K562 (cell line): ENCODE results near the gene SPIRE1. TPM values are rescaled to one million over a fixed set of nuclear protein-coding genes. Genes with fewer than 3 reads are reported as not detected.

ENCODE experiments used
- ARID2 ChIP-seq: fragments of 450-650 bp; IDR thresholded peaks from 2 replicates; pipeline ENCODE4 v1.6.1; 2017; ENCODE audit warnings: antibody characterized with exemption, mild to moderate bottlenecking
- EWSR1 ChIP-seq: fragments of 450-650 bp; IDR thresholded peaks from 2 replicates; pipeline ENCODE4 v1.6.1; 2018; ENCODE audit warnings: borderline replicate concordance, mild to moderate bottlenecking, low read depth, moderate library complexity; ENCODE audit not compliant: partially characterized antibody
- HOMEZ ChIP-seq: fragments of 250-450 bp; sonication (Bioruptor Pico); IDR thresholded peaks from 2 replicates; pipeline ENCODE4 v1.4.0; 2020; ENCODE audit warnings: mild to moderate bottlenecking, moderate library complexity
- KAT7 ChIP-seq: sonication (generic); formaldehyde crosslinking; IDR thresholded peaks from 2 replicates; pipeline ENCODE4 v1.8.0; 2022; ENCODE audit warnings: missing genetic modification reagents, mild to moderate bottlenecking, borderline replicate concordance
- L3MBTL2 ChIP-seq: fragments of 450-650 bp; IDR thresholded peaks from 2 replicates; pipeline ENCODE4 v1.6.1; 2016; ENCODE audit warnings: mild to moderate bottlenecking, moderate library complexity
- MEF2A ChIP-seq: IDR thresholded peaks from 2 replicates; pipeline ENCODE4 v1.6.1; 2011; ENCODE audit warnings: low read depth, mild to moderate bottlenecking, low read length, moderate library complexity; ENCODE audit not compliant: control insufficient read depth
- NFYB ChIP-seq: IDR thresholded peaks from 2 replicates; pipeline ENCODE4 v1.6.1; 2011; ENCODE audit warnings: mild to moderate bottlenecking, moderate library complexity; ENCODE audit not compliant: insufficient read length; ENCODE audit errors: extremely low read depth
- NR2F6 ChIP-seq: fragments of 450-650 bp; formaldehyde crosslinking; IDR thresholded peaks from 2 replicates; pipeline ENCODE4 v1.4.0; 2020; ENCODE audit warnings: mild to moderate bottlenecking
- PCBP1 ChIP-seq: fragments of 200-400 bp; formaldehyde crosslinking; IDR thresholded peaks from 2 replicates; pipeline ENCODE4 v1.6.1; 2018; ENCODE audit warnings: mild to moderate bottlenecking, low read depth, low read length; ENCODE audit not compliant: poor library complexity, severe bottlenecking
- POLR3A ChIP-seq: IDR thresholded peaks from 2 replicates; pipeline ENCODE4 v1.6.1; 2011; ENCODE audit warnings: borderline replicate concordance, mild to moderate bottlenecking, moderate library complexity; ENCODE audit not compliant: insufficient read length, insufficient read depth; ENCODE audit errors: extremely low read depth
- RBM39 ChIP-seq: fragments of 200-400 bp; formaldehyde crosslinking; optimal IDR thresholded peaks from 2 replicates; pipeline ENCODE3; 2018; ENCODE audit warnings: low read depth, low read length
- SAFB2 ChIP-seq: fragments of 200-400 bp; formaldehyde crosslinking; IDR thresholded peaks from 2 replicates; pipeline ENCODE4 v1.6.1; 2018; ENCODE audit warnings: borderline replicate concordance, low read length, low read depth, moderate library complexity; ENCODE audit not compliant: severe bottlenecking
- STAG1 ChIP-seq: sonication (generic); formaldehyde crosslinking; IDR thresholded peaks from 2 replicates; pipeline ENCODE4 v1.5.0; 2020; ENCODE audit warnings: missing genetic modification reagents, borderline replicate concordance
- XRCC5 ChIP-seq: fragments of 200-400 bp; formaldehyde crosslinking; IDR thresholded peaks from 2 replicates; pipeline ENCODE4 v1.6.1; 2017; ENCODE audit warnings: low read depth, mild to moderate bottlenecking, low read length
- ZBTB9 ChIP-seq: fragments of 450-650 bp; formaldehyde crosslinking; IDR thresholded peaks from 2 replicates; pipeline ENCODE4 v1.4.0; 2020; ENCODE audit warnings: mild to moderate bottlenecking, moderate library complexity
- ZNF124 ChIP-seq: sonication (generic); formaldehyde crosslinking; IDR thresholded peaks from 2 replicates; pipeline ENCODE4 v1.8.1; 2022; ENCODE audit warnings: missing genetic modification reagents
- ZNF175 ChIP-seq: fragments of 200-800 bp; sonication (Bioruptor generic); IDR thresholded peaks from 2 replicates; pipeline ENCODE4 v1.6.1; 2016; ENCODE audit warnings: low read depth, mild to moderate bottlenecking, missing genetic modification characterization, missing compliant biosample characterization
- polyA plus RNA-seq, 8 experiments: library from polyadenylated mRNA; depleted of rRNA in 4 of 8; stranded (reverse) in 5 of 8; unstranded in 3 of 8; fragments of >200 nt; fragmentation: Nextera tagmentation in 2 of 8; fragmentation: Illumina TruSeq in 1 of 8; extraction: Ambion mirVana in 2 of 8; extraction: Trizol in 1 of 8; gene quantifications; 2 replicates each; pipeline versions ENCODE4 v1.2.1 to v1.2.3, GENCODE V29; 2011 to 2014; ENCODE audit warnings: inconsistent platforms in 1 of 8, missing spikeins in 1 of 8
- total RNA-seq, 7 experiments: library from RNA; depleted of rRNA in 6 of 7; stranded (reverse); fragments of >200 nt in 6 of 7; fragmentation: Illumina TruSeq in 2 of 7; extraction: Trizol in 2 of 7; gene quantifications; 2 replicates each; pipeline versions ENCODE4 v1.2.1 to v1.2.3, GENCODE V29; 2011 to 2021; ENCODE audit warnings: low replicate concordance in 1 of 7
- TF ChIP-seq, protein P1 (sequence below): fragments of 450-650 bp; formaldehyde crosslinking; IDR thresholded peaks from 2 replicates; pipeline ENCODE4 v1.4.0; 2020; ENCODE audit warnings: mild to moderate bottlenecking, mixed read lengths
- TF ChIP-seq, protein P2 (sequence below): sonication (generic); formaldehyde crosslinking; IDR thresholded peaks from 2 replicates; pipeline ENCODE4 v1.8.0; 2022; ENCODE audit warnings: mild to moderate bottlenecking, low read depth, missing genetic modification reagents
- TF ChIP-seq, protein P3 (sequence below): fragments of 450-650 bp; IDR thresholded peaks from 2 replicates; pipeline ENCODE4 v1.6.1; 2016; ENCODE audit warnings: antibody characterized with exemption

The SPIRE1 gene
- total and polyA plus RNA-seq, 9 of the 15 experiments (the other 6 are each of a cell fraction or from before 2014, with no cell fraction given), result 2.9 to 14.0 (median 10.2) TPM

- no peak for TF ChIP-seq ZBTB9 (CRISPR knock-in tag)
- TF ChIP-seq XRCC5, result no peak
- TF ChIP-seq POLR3A, result no peak
- TF ChIP-seq KAT7 (CRISPR knock-in tag), result 0 out of 2 replicates have a peak, but pooled peaks have one; percentile 51
- peak; percentile 63; the same call in 1 of the 2 replicates for TF ChIP-seq ZNF175 (CRISPR knock-in tag)
- TF ChIP-seq EWSR1, result no peak
- no peak for TF ChIP-seq SAFB2
- TF ChIP-seq RBM39, result no peak
- no peak for TF ChIP-seq NFYB
- TF ChIP-seq L3MBTL2, result peak; percentile 39; the same call in 1 of the 2 replicates
- TF ChIP-seq, protein P1, sequence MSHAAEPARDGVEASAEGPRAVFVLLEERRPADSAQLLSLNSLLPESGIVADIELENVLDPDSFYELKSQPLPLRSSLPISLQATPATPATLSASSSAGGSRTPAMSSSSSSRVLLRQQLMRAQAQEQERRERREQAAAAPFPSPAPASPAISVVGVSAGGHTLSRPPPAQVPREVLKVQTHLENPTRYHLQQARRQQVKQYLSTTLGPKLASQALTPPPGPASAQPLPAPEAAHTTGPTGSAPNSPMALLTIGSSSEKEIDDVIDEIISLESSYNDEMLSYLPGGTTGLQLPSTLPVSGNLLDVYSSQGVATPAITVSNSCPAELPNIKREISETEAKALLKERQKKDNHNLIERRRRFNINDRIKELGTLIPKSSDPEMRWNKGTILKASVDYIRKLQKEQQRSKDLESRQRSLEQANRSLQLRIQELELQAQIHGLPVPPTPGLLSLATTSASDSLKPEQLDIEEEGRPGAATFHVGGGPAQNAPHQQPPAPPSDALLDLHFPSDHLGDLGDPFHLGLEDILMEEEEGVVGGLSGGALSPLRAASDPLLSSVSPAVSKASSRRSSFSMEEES (CRISPR knock-in tag), result no peak
- no peak for TF ChIP-seq STAG1 (CRISPR knock-in tag)
- TF ChIP-seq, protein P2, sequence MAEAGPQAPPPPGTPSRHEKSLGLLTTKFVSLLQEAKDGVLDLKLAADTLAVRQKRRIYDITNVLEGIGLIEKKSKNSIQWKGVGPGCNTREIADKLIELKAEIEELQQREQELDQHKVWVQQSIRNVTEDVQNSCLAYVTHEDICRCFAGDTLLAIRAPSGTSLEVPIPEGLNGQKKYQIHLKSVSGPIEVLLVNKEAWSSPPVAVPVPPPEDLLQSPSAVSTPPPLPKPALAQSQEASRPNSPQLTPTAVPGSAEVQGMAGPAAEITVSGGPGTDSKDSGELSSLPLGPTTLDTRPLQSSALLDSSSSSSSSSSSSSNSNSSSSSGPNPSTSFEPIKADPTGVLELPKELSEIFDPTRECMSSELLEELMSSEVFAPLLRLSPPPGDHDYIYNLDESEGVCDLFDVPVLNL (CRISPR knock-in tag), result no peak
- no peak for TF ChIP-seq NR2F6 (CRISPR knock-in tag)
- TF ChIP-seq PCBP1, result no peak
- TF ChIP-seq, protein P3, sequence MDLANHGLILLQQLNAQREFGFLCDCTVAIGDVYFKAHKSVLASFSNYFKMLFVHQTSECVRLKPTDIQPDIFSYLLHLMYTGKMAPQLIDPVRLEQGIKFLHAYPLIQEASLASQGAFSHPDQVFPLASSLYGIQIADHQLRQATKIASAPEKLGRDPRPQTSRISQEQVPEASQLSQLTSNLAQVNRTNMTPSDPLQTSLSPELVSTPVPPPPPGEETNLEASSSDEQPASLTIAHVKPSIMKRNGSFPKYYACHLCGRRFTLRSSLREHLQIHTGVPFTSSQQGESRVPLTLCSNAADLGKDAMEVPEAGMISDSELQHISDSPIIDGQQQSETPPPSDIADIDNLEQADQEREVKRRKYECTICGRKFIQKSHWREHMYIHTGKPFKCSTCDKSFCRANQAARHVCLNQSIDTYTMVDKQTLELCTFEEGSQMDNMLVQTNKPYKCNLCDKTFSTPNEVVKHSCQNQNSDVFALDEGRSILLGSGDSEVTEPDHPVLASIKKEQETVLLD, result peak; percentile 26; the same call in 1 of the 2 replicates
- no peak for TF ChIP-seq ZNF124 (CRISPR knock-in tag)
- TF ChIP-seq MEF2A, result no peak
- no peak for TF ChIP-seq ARID2
- TF ChIP-seq HOMEZ (CRISPR knock-in tag), result no peak
Measured at GRCh38 chr18:12491611-12492435, 166.1 kb downstream of the SPIRE1 start (continued).
